Mucosa of descending colon (tissue), 3 donors: Measurements from ENCODE around the gene STAT5A. TPM values are rescaled to one million over a fixed set of nuclear protein-coding genes. Genes with fewer than 3 reads are reported as not detected.

Source experiments
- ATAC-seq: fragments of 200-7000 bp; cut with Tn5 transposase; one replicate; pipeline ENCODE4 v1.9.1; 2020; ENCODE audit warnings: mild to moderate bottlenecking, moderate library complexity
- DNase-seq, 3 donors: peaks; one replicate each; pipeline ENCODE4 v3.0.0-alpha.2; 2020
- H3K36me3 ChIP-seq: fragments of 200-600 bp; one replicate; pipeline ENCODE4 v1.8.0; 2021; ENCODE audit warnings: low read depth, mild to moderate bottlenecking
- H3K4me1 ChIP-seq: fragments of 200-600 bp; one replicate; pipeline ENCODE4 v1.8.0; 2021; ENCODE audit warnings: low read depth, mild to moderate bottlenecking
- H3K4me3 ChIP-seq: fragments of 200-600 bp; one replicate; pipeline ENCODE4 v1.8.0; 2021; ENCODE audit warnings: mild to moderate bottlenecking
- H3K9me3 ChIP-seq: fragments of 200-600 bp; one replicate; pipeline ENCODE4 v1.8.0; 2021; ENCODE audit warnings: mild to moderate bottlenecking
- intact Hi-C, 2 donors: fragments of 100-400 bp; cut with DNase I in 1 of 2; cut with micrococcal nuclease in 1 of 2; formaldehyde crosslinking; loops; one replicate each; pipeline versions ENCODE4 v1.11.0 to v1.11.1; 2022; cut with DNase I, micrococcal nuclease
- total RNA-seq, 3 donors: library from RNA; stranded (reverse); fragmentation: NEBNext Ultra II Directional in 2 of 3; extraction: Animal tissue kit (Norgen Biotek cat#: 25700) in 2 of 3; gene quantifications; one replicate each; pipeline versions ENCODE4 v1.2.1 to v1.2.4, GENCODE V29; 2021 to 2023
- TF ChIP-seq, protein P1 (sequence below): fragments of 200-600 bp; IDR thresholded peaks from one replicate; pipeline ENCODE4 v1.8.0; 2022; ENCODE audit warnings: antibody characterized with exemption, mild to moderate bottlenecking
- donor health status: DM: no; HTN: no; CAD: no; lungs with moderate emphysema.
- donor health status: DM: no; HTN: no; CAD: no.
- donor health status: DM: no; HTN: yes; CAD: no.

Gene STAT5A
- total RNA-seq, 3 donors from 2014 or later = 26.4 to 53.7 (median 29.7) TPM

- Histone ChIP-seq H3K4me1 (peaks cover 12% of the 10 kb centered on the region), H3K36me3 (no peaks in the 10 kb centered on the region), H3K9me3 (no peaks in the 10 kb centered on the region), H3K4me3 (no peak overlapping the region)
- DNase-seq (no peak), ATAC-seq (no peak)
- TF ChIP-seq, protein P1, sequence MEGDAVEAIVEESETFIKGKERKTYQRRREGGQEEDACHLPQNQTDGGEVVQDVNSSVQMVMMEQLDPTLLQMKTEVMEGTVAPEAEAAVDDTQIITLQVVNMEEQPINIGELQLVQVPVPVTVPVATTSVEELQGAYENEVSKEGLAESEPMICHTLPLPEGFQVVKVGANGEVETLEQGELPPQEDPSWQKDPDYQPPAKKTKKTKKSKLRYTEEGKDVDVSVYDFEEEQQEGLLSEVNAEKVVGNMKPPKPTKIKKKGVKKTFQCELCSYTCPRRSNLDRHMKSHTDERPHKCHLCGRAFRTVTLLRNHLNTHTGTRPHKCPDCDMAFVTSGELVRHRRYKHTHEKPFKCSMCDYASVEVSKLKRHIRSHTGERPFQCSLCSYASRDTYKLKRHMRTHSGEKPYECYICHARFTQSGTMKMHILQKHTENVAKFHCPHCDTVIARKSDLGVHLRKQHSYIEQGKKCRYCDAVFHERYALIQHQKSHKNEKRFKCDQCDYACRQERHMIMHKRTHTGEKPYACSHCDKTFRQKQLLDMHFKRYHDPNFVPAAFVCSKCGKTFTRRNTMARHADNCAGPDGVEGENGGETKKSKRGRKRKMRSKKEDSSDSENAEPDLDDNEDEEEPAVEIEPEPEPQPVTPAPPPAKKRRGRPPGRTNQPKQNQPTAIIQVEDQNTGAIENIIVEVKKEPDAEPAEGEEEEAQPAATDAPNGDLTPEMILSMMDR = no peak
- intact Hi-C loops = no loop called here
Measured at GRCh38 chr17:42271779-42272035, 16.6 kb upstream of the STAT5A start.

DNA sequence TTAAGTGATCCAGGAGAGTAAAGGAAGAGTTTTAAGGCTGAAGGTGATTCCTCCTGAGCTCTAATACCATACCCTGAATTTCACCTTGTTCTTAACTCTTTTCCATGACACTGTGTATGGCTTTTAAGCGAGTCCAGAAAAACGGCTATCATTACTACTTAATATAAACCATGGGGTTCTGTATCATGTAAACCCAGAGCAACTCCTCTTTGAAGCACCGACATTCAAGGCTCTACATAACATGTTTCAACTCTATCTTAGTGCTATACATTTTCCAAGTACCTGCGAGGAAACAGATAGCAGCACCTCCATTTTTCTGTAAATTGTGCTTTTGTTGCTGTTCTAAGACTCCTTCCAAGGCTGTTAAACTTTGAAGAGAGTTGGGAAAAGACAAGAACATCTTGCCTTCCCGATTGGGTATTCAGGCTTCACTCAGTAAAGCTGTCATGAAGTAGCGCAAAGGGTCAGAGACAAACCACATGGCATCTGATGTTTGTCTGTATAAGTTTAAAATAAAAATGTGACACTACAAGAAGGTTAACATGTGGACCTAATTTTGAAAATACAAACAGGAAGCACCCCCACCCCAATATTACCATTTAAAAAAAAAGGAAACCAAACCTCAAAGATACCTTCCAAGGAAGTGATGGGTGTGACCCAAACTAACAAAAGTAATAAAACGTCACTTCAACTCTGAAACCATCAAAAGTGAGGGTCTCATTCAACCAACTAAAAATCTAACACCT is 16.0 kb upstream of the STAT5A start:
- intact Hi-C loops = no loop called here
- ATAC-seq = no peak
- no peak for DNase-seq
- no peaks in the 10 kb centered on the region for H3K9me3 ChIP-seq
- H3K4me1 ChIP-seq = peaks cover 14% of the 10 kb centered on the region
- H3K4me3 ChIP-seq = no peak overlapping the region
- TF ChIP-seq, protein P1 = no peak
- no peaks in the 10 kb centered on the region for H3K36me3 ChIP-seq

GRCh38 chr17:42273474-42274252 is 14.6 kb upstream of the STAT5A start:
- TF ChIP-seq, protein P1 = no peak
- no peaks in the 10 kb centered on the region for H3K9me3 ChIP-seq
- no peak for DNase-seq
- no peaks in the 10 kb centered on the region for H3K36me3 ChIP-seq
- intact Hi-C loops = no loop called here
- H3K4me1 ChIP-seq = peaks cover 14% of the 10 kb centered on the region
- no peak overlapping the region for H3K4me3 ChIP-seq
- no peak for ATAC-seq

DNA sequence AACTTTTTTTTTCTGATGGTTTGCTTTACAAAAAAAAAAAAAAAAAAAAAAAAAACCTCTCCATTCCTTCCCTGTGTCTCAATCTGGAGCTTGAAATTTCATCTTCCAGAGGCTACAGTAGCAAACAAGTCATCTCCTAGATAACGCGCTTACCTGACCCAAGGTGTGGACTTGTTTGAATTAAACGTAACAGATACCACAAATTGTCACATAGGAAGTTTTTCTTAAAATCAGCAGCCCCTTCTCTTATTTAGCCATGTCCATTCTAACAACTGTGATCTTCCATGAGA is 14.1 kb upstream of the STAT5A start:
- no peak for DNase-seq
- Histone ChIP-seq H3K4me1 (peaks cover 14% of the 10 kb centered on the region), H3K4me3 (no peak overlapping the region), H3K9me3 (no peaks in the 10 kb centered on the region), H3K36me3 (no peaks in the 10 kb centered on the region)
- intact Hi-C loops = no loop called here
- TF ChIP-seq, protein P1 = no peak
- no peak for ATAC-seq

- Histone ChIP-seq H3K9me3 (no peaks in the 10 kb centered on the region), H3K36me3 (no peaks in the 10 kb centered on the region), H3K4me3 (no peak overlapping the region), H3K4me1 (peaks cover 14% of the 10 kb centered on the region)
- TF ChIP-seq, protein P1 = no peak
- DNase-seq (no peak), ATAC-seq (no peak)
- intact Hi-C loops = no loop called here
Measured at GRCh38 chr17:42274812-42275526, 13.3 kb upstream of the STAT5A start.
